Endodermal cell (in vitro differentiated cells): ENCODE results near the gene FNDC11. TPM values are rescaled to one million over a fixed set of nuclear protein-coding genes. Genes with fewer than 3 reads are reported as not detected.
A peak's percentile ranks its signal among the peaks of the same experiment; 100 is the strongest.

Source experiments
- DNase-seq: peaks from one replicate; pipeline ENCODE4 v3.0.0-alpha.2; 2017
- H3K27ac ChIP-seq: 2 replicates; pipeline ENCODE4 v1.5.1; 2013; ENCODE audit warnings: mild to moderate bottlenecking, low read depth, low read length, moderate library complexity
- H3K27me3 ChIP-seq: 2 replicates; pipeline ENCODE4 v1.6.1; 2013; ENCODE audit warnings: mild to moderate bottlenecking, low read length, moderate library complexity; ENCODE audit not compliant: insufficient read depth, control insufficient read depth, poor library complexity, severe bottlenecking
- H3K36me3 ChIP-seq: 2 replicates; pipeline ENCODE4 v1.7.0; 2013; ENCODE audit warnings: mild to moderate bottlenecking, low read length, moderate library complexity; ENCODE audit not compliant: control insufficient read depth, insufficient read depth
- H3K4me1 ChIP-seq: one replicate; pipeline ENCODE4 v1.7.0; 2013; ENCODE audit warnings: low read length; ENCODE audit not compliant: control insufficient read depth, insufficient read depth
- H3K4me3 ChIP-seq: 2 replicates; pipeline ENCODE4 v1.5.1; 2013; ENCODE audit warnings: mild to moderate bottlenecking, low read length, moderate library complexity
- H3K9ac ChIP-seq: 2 replicates; pipeline ENCODE4 v1.6.1; 2013; ENCODE audit warnings: mild to moderate bottlenecking, low read length, moderate library complexity; ENCODE audit not compliant: poor library complexity, severe bottlenecking; ENCODE audit errors: extremely low read depth
- H3K9me3 ChIP-seq: 2 replicates; pipeline ENCODE4 v1.6.1; 2013; ENCODE audit warnings: mild to moderate bottlenecking, low read length, moderate library complexity; ENCODE audit not compliant: control insufficient read depth
- H3K27ac Mint-ChIP-seq: 2 replicates; pipeline ENCODE4 v1.8.0; 2020; ENCODE audit warnings: mixed read lengths
- H3K27me3 Mint-ChIP-seq: 2 replicates; pipeline ENCODE4 v1.8.0; 2021; ENCODE audit warnings: mild to moderate bottlenecking, mixed read lengths; ENCODE audit not compliant: insufficient read depth
- H3K36me3 Mint-ChIP-seq: 2 replicates; pipeline ENCODE4 v1.8.0; 2020; ENCODE audit warnings: low read depth, mixed read lengths
- H3K4me1 Mint-ChIP-seq: 2 replicates; pipeline ENCODE4 v1.8.0; 2020; ENCODE audit warnings: mixed read lengths
- H3K4me3 Mint-ChIP-seq: 2 replicates; pipeline ENCODE4 v1.8.0; 2020; ENCODE audit warnings: mild to moderate bottlenecking, moderate library complexity, mixed read lengths
- H3K9me3 Mint-ChIP-seq: 2 replicates; pipeline ENCODE4 v1.8.0; 2020; ENCODE audit warnings: mild to moderate bottlenecking, mixed read lengths
- WGBS, 2 experiments: methylation state at CpG; one replicate each; pipeline versions ENCODE4 v1.1.5 to v1.1.7; 2013; ENCODE audit warnings: missing lambda C conversion rate in 2 of 2, mixed read lengths in 1 of 2; ENCODE audit not compliant: insufficient coverage in 1 of 2, insufficient read length in 1 of 2; 5-methylcytosine and 5-hydroxymethylcytosine counted together
- total RNA-seq, 2 donors: library from RNA; stranded (reverse); fragmentation: NEBNext Ultra II Directional in 1 of 2; extraction: Animal tissue kit (Norgen Biotek cat#: 25700) in 1 of 2; gene quantifications; 2 replicates in 1 of 2; 3 replicates in 1 of 2; pipeline ENCODE4 v1.2.1, GENCODE V29; 2021
- TF ChIP-seq, protein P1 (sequence below): fragments of 200-600 bp; sonication (generic); conservative IDR thresholded peaks from 2 replicates; pipeline ENCODE4 v1.5.0; 2021; ENCODE audit warnings: antibody characterized with exemption, mild to moderate bottlenecking

FNDC11 gene
- total RNA-seq, 2 donors from 2014 or later = 1.8 to 2.4 TPM

DNA sequence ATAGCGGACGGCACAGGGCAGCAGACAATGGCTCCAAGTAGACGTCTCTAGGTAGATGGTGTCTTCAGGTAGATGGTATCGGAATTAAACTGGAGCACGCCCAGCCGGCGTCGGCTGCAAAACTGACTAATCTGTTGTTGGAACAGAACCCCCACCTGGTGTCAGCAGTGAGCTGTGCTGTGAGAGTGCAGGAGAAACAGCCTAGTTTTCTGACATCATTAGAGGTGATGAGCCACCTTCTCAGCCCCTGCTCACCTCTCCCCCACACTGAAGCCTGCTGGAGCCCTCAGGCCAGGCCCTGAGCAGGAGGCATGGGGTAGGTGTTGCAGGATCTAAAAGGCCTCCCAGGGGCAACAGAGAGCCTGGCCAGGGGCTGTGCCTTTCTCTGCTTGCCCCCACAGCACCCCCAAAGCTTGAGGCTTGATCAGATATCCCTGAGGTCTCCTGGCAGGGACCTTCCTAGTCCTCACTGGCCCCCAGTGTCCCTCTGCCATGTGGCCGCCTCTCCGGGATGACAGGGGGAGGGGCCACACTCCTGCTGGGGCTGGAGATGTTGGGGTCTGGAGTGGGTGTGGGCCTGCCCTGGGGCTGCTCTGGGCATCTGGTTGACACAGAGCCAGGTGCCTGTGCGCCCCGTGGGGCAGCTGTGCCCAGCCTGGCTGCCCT, 27.0 kb downstream of the FNDC11 start:
- no peaks in the 10 kb centered on the region for H3K36me3 Mint-ChIP-seq
- H3K4me3 Mint-ChIP-seq = no peak overlapping the region
- no peaks in the 10 kb centered on the region for H3K27me3 Mint-ChIP-seq
- TF ChIP-seq, protein P1, sequence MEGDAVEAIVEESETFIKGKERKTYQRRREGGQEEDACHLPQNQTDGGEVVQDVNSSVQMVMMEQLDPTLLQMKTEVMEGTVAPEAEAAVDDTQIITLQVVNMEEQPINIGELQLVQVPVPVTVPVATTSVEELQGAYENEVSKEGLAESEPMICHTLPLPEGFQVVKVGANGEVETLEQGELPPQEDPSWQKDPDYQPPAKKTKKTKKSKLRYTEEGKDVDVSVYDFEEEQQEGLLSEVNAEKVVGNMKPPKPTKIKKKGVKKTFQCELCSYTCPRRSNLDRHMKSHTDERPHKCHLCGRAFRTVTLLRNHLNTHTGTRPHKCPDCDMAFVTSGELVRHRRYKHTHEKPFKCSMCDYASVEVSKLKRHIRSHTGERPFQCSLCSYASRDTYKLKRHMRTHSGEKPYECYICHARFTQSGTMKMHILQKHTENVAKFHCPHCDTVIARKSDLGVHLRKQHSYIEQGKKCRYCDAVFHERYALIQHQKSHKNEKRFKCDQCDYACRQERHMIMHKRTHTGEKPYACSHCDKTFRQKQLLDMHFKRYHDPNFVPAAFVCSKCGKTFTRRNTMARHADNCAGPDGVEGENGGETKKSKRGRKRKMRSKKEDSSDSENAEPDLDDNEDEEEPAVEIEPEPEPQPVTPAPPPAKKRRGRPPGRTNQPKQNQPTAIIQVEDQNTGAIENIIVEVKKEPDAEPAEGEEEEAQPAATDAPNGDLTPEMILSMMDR = peak; percentile 67
- no peaks in the 10 kb centered on the region for H3K27me3 ChIP-seq
- no peaks in the 10 kb centered on the region for H3K9me3 Mint-ChIP-seq
- DNase-seq = peak; percentile 67
- no peak overlapping the region for H3K27ac ChIP-seq
- 84 to 89% methylated on average over 10 to 12 of the region's 12 CpGs for WGBS, 2 experiments
- no peak overlapping the region for H3K27ac Mint-ChIP-seq
- H3K36me3 ChIP-seq = no peaks in the 10 kb centered on the region
- H3K4me3 ChIP-seq = no peak overlapping the region
- H3K9me3 ChIP-seq = no peaks in the 10 kb centered on the region
- no peaks in the 10 kb centered on the region for H3K4me1 Mint-ChIP-seq
- H3K9ac ChIP-seq = no peak overlapping the region
- H3K4me1 ChIP-seq = no peaks in the 10 kb centered on the region

DNA sequence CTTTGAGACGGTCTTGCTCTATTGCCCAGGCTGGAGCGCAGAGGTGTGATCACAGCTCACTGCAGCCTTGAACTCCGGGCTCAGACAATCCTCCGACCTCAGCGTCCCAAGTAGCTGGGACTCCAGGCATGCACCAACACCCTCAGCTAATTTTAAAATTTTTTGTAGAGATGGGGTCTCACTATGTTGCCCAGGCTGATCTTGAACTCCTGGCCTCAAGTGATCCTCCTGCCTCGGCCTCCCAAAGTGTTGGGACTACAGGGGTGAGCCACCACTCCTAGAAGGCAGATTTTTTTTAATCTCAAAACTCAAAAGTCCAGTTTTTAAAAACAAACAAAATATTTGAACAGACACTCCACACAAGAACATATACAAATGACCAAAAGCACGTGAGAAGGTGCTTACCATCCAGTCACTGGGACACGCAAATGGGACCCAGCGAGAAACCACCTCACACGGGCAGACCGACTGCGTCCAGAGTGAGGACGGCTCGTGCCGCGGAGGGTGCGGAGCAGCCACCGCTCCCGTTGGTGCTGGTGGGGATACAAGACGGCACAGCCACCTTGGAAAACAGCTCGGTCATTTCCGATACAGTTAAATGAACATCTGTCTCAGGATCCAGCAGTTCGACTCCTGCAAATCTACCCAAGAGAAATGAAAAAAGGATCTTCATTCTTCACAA, 28.6 kb downstream of the FNDC11 start:
- Histone ChIP-seq H3K27ac (no peak overlapping the region), H3K9ac (no peak overlapping the region), H3K4me3 (no peak overlapping the region), H3K9me3 (no peaks in the 10 kb centered on the region), H3K4me1 (no peaks in the 10 kb centered on the region), H3K36me3 (no peaks in the 10 kb centered on the region), H3K27me3 (no peaks in the 10 kb centered on the region)
- no peak for DNase-seq
- H3K4me1 Mint-ChIP-seq = peaks cover 3% of the 10 kb centered on the region
- no peaks in the 10 kb centered on the region for H3K36me3 Mint-ChIP-seq
- H3K27me3 Mint-ChIP-seq = no peaks in the 10 kb centered on the region
- H3K9me3 Mint-ChIP-seq = no peaks in the 10 kb centered on the region
- peak overlapping the region; percentile 38 for H3K27ac Mint-ChIP-seq
- TF ChIP-seq, protein P1 = no peak
- WGBS, 2 experiments = 90 to 99% methylated on average over 23 of the region's 23 CpGs
- no peak overlapping the region for H3K4me3 Mint-ChIP-seq

DNA sequence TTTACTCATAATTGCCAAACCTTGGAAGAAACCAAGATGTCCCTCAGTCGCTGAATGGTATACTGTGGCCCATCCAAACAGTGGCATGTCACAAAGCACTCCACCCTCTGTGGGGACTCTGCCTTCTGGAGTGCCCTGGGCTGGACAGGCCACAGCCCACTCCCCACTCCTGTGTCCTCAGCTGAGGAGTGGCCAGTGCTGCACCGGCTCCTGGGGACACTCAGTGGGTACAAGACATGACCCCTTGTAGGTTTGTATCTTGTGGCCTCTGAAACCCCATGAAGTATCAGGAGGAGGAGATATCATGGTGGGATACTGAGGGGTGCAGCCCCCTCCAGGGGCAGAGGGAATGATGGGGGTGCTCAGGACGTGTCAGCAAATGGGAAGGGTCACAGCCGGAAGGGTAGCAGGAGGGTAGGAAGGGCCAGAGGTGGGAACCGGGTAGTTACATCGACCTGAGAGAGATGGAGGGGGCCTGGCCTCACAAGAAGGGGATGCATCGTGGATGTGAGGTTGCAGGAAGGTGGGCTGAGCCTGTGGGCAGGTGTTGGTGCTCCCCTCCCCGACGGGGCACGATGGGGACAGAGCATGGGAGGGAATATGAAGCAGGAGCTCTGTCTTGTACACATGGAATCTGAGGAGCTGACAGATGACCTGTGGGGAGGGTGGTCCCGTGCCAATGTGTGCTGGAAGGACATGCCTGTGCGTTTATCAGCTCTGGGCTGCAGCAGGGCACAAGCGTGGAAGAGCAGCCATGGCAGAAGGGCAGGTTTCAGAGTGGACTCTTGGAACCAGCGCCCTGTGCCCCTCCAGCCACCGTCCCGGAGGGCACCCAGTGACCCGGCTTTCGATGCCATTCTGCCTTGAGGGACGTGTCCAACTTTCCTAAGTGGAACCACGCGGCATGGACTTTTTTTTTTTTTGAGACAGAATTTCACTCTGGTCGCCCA, 31.9 kb downstream of the FNDC11 start:
- H3K4me1 ChIP-seq = no peaks in the 10 kb centered on the region
- no peaks in the 10 kb centered on the region for H3K27me3 Mint-ChIP-seq
- no peak overlapping the region for H3K4me3 Mint-ChIP-seq
- H3K27ac ChIP-seq = no peak overlapping the region
- H3K36me3 Mint-ChIP-seq = peaks cover 12% of the 10 kb centered on the region
- no peak overlapping the region for H3K4me3 ChIP-seq
- 92 to 93% methylated on average over 20 to 22 of the region's 22 CpGs for WGBS, 2 experiments
- no peaks in the 10 kb centered on the region for H3K27me3 ChIP-seq
- no peaks in the 10 kb centered on the region for H3K9me3 Mint-ChIP-seq
- TF ChIP-seq, protein P1 = no peak
- peaks cover 5% of the 10 kb centered on the region for H3K4me1 Mint-ChIP-seq
- no peaks in the 10 kb centered on the region for H3K9me3 ChIP-seq
- no peak overlapping the region for H3K27ac Mint-ChIP-seq
- H3K9ac ChIP-seq = no peak overlapping the region
- no peak for DNase-seq
- H3K36me3 ChIP-seq = no peaks in the 10 kb centered on the region
